ENCODE results near the gene PAM. TPM values are rescaled to one million over a fixed set of nuclear protein-coding genes. Genes with fewer than 3 reads are reported as not detected.

Gene PAM
- total and polyA plus RNA-seq, 2 donors (not counting 3 experiments of a cell fraction or from before 2014, with no cell fraction given) = 118 to 176 TPM

GRCh38 chr5:102946414-102946813, 191.3 kb downstream of the PAM start:
- no peak overlapping the region for H3K4me2 ChIP-seq (ENCODE audit: insufficient read depth, low read length)
- intact Hi-C loops (cut with micrococcal nuclease) (no loop called here), dilution Hi-C loops (cut with MboI; ENCODE audit: extremely low pct_ligation_motif_present, low sequenced_read_pairs) (no loop called here)
- no peaks in the 10 kb centered on the region for H3K27me3 ChIP-seq (ENCODE audit: control insufficient read depth in 2 of 2, insufficient read depth in 2 of 2, low read length in 2 of 2)
- no peaks in the 10 kb centered on the region for H3K4me1 ChIP-seq (ENCODE audit: control insufficient read depth, extremely low read depth, insufficient read depth, low read length)
- H4K20me1 ChIP-seq (replicated peaks; ENCODE audit: control insufficient read depth, extremely low read depth, insufficient read depth, low read length) = no peaks in the 10 kb centered on the region
- ChIA-PET POLR2A (no interaction called here), CTCF (no interaction called here)
- TF ChIP-seq JUN (IDR thresholded peaks at IDR 0.05; ENCODE audit: borderline replicate concordance, insufficient read depth, insufficient read length, low read depth) (no peak), FOS (IDR thresholded peaks at IDR 0.05; ENCODE audit: borderline replicate concordance, insufficient read depth, low read length) (no peak), MAX (IDR thresholded peaks at IDR 0.05; ENCODE audit: insufficient read depth, insufficient read length) (no peak), MYC (IDR thresholded peaks at IDR 0.05; ENCODE audit: low read depth, low read length) (no peak), GATA2 (IDR thresholded peaks at IDR 0.05; ENCODE audit: insufficient read depth, insufficient read length, low read depth, low read length) (no peak), EZH2 (IDR thresholded peaks at IDR 0.05; ENCODE audit: borderline replicate concordance, low read depth, low read length, severe bottlenecking) (no peak), POLR2A (IDR thresholded peaks at IDR 0.05; ENCODE audit: low read depth, low read length) (no peak), POLR2AphosphoS5 (IDR thresholded peaks at IDR 0.05; ENCODE audit: insufficient read depth, low read depth, low read length) (no peak), CTCF (IDR thresholded peaks at IDR 0.05; ENCODE audit: extremely low read depth in 1 of 2, insufficient read depth in 1 of 2, low read depth in 1 of 2, low read length in 2 of 2) (no peak)
- H3K9ac ChIP-seq (replicated peaks; ENCODE audit: extremely low read depth, insufficient read depth, low read length) = no peak overlapping the region
- H3K27ac ChIP-seq (ENCODE audit: insufficient read depth, low read depth, low read length) = no peak overlapping the region
- DNase-seq (ENCODE audit: low read depth, low spot score) (no peak), FAIRE-seq (no peak)
- no peak overlapping the region for H3K4me3 ChIP-seq (replicated peaks in 1 of 3; ENCODE audit: insufficient read depth in 1 of 3, low read depth in 1 of 3, low read length in 3 of 3)
- no peaks in the 10 kb centered on the region for H3K9me1 ChIP-seq (replicated peaks; ENCODE audit: control insufficient read depth, extremely low read depth, insufficient read depth, low read length)
- no peak overlapping the region for H2AFZ ChIP-seq (ENCODE audit: low read depth, low read length)
- no peaks in the 10 kb centered on the region for H3K36me3 ChIP-seq (ENCODE audit: control insufficient read depth in 2 of 2, extremely low read depth in 1 of 2, insufficient read depth in 2 of 2, low read length in 2 of 2)
- no peaks in the 10 kb centered on the region for H3K9me3 ChIP-seq (replicated peaks; ENCODE audit: control insufficient read depth, insufficient read depth, low read length)
- H3K79me2 ChIP-seq (ENCODE audit: control insufficient read depth, insufficient read depth, low read length) = no peaks in the 10 kb centered on the region
- BruUV-seq (replicated peaks) = no TSS peak
